D721Med (cell line): ENCODE results near the gene P2RY8.

Source experiments
- DNase-seq: peaks from one replicate; pipeline ENCODE4 v3.0.0; 2011; ENCODE audit warnings: low spot score; ENCODE audit not compliant: insufficient read length
- FAIRE-seq: peaks from 2 replicates; lab custom pipeline; 2011; peaks lifted over from hg19 to GRCh38; lab: Jason Lieb, UNC
- TF ChIP-seq, protein P1 (sequence below): IDR thresholded peaks from 2 replicates; pipeline ENCODE4 v1.5.1; 2012; ENCODE audit warnings: mild to moderate bottlenecking, control low read depth; ENCODE audit not compliant: insufficient read depth; ENCODE audit errors: missing control alignments

Gene P2RY8

DNA sequence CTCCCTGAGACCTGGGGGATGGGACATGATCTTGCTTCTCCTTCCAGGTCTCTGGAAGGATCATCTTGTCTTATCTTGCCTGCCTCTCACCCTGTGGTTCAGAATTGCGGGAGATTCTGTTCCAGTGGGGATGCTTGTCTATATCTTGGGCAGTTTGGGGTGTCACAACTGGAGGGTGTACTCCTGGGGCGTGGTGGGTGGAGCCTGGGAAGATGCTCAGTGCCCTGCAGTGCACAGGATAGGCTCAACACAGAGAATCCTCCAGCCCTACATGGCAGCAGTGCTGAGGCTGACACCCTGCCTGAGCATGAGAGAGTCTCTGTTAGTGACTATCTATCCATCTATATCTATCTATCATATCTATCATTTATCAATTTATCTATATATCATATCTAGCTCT is 7.7 kb downstream of the P2RY8 start:
- FAIRE-seq (no peak), DNase-seq (no peak)
- TF ChIP-seq, protein P1, sequence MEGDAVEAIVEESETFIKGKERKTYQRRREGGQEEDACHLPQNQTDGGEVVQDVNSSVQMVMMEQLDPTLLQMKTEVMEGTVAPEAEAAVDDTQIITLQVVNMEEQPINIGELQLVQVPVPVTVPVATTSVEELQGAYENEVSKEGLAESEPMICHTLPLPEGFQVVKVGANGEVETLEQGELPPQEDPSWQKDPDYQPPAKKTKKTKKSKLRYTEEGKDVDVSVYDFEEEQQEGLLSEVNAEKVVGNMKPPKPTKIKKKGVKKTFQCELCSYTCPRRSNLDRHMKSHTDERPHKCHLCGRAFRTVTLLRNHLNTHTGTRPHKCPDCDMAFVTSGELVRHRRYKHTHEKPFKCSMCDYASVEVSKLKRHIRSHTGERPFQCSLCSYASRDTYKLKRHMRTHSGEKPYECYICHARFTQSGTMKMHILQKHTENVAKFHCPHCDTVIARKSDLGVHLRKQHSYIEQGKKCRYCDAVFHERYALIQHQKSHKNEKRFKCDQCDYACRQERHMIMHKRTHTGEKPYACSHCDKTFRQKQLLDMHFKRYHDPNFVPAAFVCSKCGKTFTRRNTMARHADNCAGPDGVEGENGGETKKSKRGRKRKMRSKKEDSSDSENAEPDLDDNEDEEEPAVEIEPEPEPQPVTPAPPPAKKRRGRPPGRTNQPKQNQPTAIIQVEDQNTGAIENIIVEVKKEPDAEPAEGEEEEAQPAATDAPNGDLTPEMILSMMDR = no peak

- TF ChIP-seq, protein P1 = no peak
- FAIRE-seq (no peak), DNase-seq (no peak)
Measured at GRCh38 chrX:1528884-1529203, 8.1 kb downstream of the P2RY8 start.

GRCh38 chrX:1528186-1528883 is 8.7 kb downstream of the P2RY8 start:
- no peak for DNase-seq
- no peak for FAIRE-seq
- TF ChIP-seq, protein P1 = no peak

GRCh38 chrX:1527457-1527856 is 9.5 kb downstream of the P2RY8 start:
- TF ChIP-seq, protein P1 = no peak
- no peak for DNase-seq
- no peak for FAIRE-seq

GRCh38 chrX:1526565-1526964 is 10.4 kb downstream of the P2RY8 start:
- TF ChIP-seq, protein P1 = no peak
- DNase-seq = no peak
- no peak for FAIRE-seq

- TF ChIP-seq, protein P1 = no peak
- FAIRE-seq (no peak), DNase-seq (no peak)
Measured at GRCh38 chrX:1525583-1526355, 11.2 kb downstream of the P2RY8 start.
